ENCODE measurements around the gene CD300E.

The CD300E gene

DNA sequence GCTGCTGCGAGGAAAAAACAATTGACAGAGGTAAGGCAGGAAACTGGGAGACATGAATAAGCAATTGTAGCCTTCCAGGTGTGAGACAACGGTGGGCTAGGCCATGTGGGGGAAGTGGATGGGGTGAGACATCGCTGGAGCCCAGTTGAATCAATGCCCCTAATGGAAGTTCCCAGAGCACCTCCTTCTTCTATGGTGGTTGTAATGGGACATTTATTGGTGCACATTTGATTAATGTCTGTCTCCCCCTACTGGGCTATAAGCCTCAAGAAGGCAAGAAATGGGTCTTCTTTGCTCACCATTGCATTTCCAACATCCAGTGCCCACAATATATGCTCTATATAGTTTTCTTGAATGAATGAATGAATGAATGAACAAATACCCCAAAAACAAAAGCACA is 22.7 kb upstream of the CD300E start:
- Histone ChIP-seq H3K27ac (ENCODE audit: insufficient read depth, low read depth, low read length, poor library complexity, severe bottlenecking) (no peak overlapping the region), H3K36me3 (ENCODE audit: control insufficient read depth, insufficient read depth, low read length) (no peaks in the 10 kb centered on the region), H3K4me3 (ENCODE audit: insufficient read depth, low read depth, low read length) (no peak overlapping the region), H3K27me3 (ENCODE audit: control insufficient read depth, insufficient read depth, low read length, poor library complexity, severe bottlenecking) (peaks cover 14% of the 10 kb centered on the region), H3K4me1 (ENCODE audit: control insufficient read depth, insufficient read depth, low read length) (no peaks in the 10 kb centered on the region), H3K9me3 (ENCODE audit: control insufficient read depth, low read length) (no peaks in the 10 kb centered on the region)
- WGBS, 2 experiments, result 72 to 73% methylated on average over 3 of the region's 3 CpGs

DNA sequence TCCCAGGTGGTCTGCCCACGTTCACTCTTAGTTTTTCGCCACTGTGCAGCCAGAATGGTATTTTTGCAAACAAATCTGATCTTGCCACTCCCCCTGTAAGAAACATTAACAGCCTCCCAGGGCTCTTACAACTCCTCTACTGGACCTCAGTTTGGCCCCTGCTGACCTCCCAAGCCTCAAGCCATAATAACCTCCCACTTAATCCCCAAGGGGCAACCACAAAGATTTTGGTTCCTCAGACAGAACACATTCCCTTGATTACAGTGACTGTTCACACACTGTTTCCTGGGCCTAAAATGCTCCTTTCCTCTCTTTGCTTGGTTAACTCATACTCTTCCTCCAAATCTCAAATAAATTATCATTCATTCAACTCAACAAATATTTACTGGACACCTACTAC is 21.5 kb upstream of the CD300E start:
- Histone ChIP-seq H3K27ac (ENCODE audit: insufficient read depth, low read depth, low read length, poor library complexity, severe bottlenecking) (no peak overlapping the region), H3K27me3 (ENCODE audit: control insufficient read depth, insufficient read depth, low read length, poor library complexity, severe bottlenecking) (peaks cover 8% of the 10 kb centered on the region), H3K4me3 (ENCODE audit: insufficient read depth, low read depth, low read length) (no peak overlapping the region), H3K9me3 (ENCODE audit: control insufficient read depth, low read length) (no peaks in the 10 kb centered on the region), H3K4me1 (ENCODE audit: control insufficient read depth, insufficient read depth, low read length) (no peaks in the 10 kb centered on the region), H3K36me3 (ENCODE audit: control insufficient read depth, insufficient read depth, low read length) (no peaks in the 10 kb centered on the region)
- WGBS, 2 experiments, result 83 to 85% methylated on average over 2 of the region's 2 CpGs

- H3K27ac ChIP-seq (ENCODE audit: insufficient read depth, low read depth, low read length, poor library complexity, severe bottlenecking), result no peak overlapping the region
- H3K9me3 ChIP-seq (ENCODE audit: control insufficient read depth, low read length), result no peaks in the 10 kb centered on the region
- no peaks in the 10 kb centered on the region for H3K4me1 ChIP-seq (ENCODE audit: control insufficient read depth, insufficient read depth, low read length)
- H3K27me3 ChIP-seq (ENCODE audit: control insufficient read depth, insufficient read depth, low read length, poor library complexity, severe bottlenecking), result peaks cover 6% of the 10 kb centered on the region
- no peak overlapping the region for H3K4me3 ChIP-seq (ENCODE audit: insufficient read depth, low read depth, low read length)
- WGBS, 2 experiments, result 85 to 93% methylated on average over 2 of the region's 2 CpGs
- H3K36me3 ChIP-seq (ENCODE audit: control insufficient read depth, insufficient read depth, low read length), result no peaks in the 10 kb centered on the region
Observed at GRCh38 chr17:74644419-74644818, 20.9 kb upstream of the CD300E start.

DNA sequence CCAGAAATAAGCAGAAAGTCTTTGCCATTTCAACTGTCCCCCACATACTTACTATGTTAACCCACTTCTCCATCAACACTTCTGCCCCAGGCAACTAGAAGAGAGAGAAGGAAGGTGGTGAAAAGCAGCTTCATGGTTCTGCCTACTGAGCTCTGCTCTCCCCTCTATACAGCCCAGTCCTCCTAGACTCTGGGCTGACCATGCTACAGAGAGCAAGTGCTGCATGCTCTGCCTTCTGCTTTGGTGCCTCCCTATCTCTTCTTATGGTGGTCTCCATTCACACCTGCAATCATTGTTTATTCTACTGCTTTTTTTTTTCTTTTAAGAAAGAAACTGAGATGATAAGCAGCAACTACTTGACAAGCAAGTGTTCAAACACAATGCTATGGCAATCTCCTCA is 20.3 kb upstream of the CD300E start:
- H3K9me3 ChIP-seq (ENCODE audit: control insufficient read depth, low read length), result no peaks in the 10 kb centered on the region
- H3K36me3 ChIP-seq (ENCODE audit: control insufficient read depth, insufficient read depth, low read length), result no peaks in the 10 kb centered on the region
- no peak overlapping the region for H3K27ac ChIP-seq (ENCODE audit: insufficient read depth, low read depth, low read length, poor library complexity, severe bottlenecking)
- H3K4me3 ChIP-seq (ENCODE audit: insufficient read depth, low read depth, low read length), result no peak overlapping the region
- H3K4me1 ChIP-seq (ENCODE audit: control insufficient read depth, insufficient read depth, low read length), result no peaks in the 10 kb centered on the region
- peaks cover 6% of the 10 kb centered on the region for H3K27me3 ChIP-seq (ENCODE audit: control insufficient read depth, insufficient read depth, low read length, poor library complexity, severe bottlenecking)

- Histone ChIP-seq H3K36me3 (ENCODE audit: control insufficient read depth, insufficient read depth, low read length) (no peaks in the 10 kb centered on the region), H3K27me3 (ENCODE audit: control insufficient read depth, insufficient read depth, low read length, poor library complexity, severe bottlenecking) (peaks cover 3% of the 10 kb centered on the region), H3K27ac (ENCODE audit: insufficient read depth, low read depth, low read length, poor library complexity, severe bottlenecking) (no peak overlapping the region), H3K4me1 (ENCODE audit: control insufficient read depth, insufficient read depth, low read length) (no peaks in the 10 kb centered on the region), H3K9me3 (ENCODE audit: control insufficient read depth, low read length) (no peaks in the 10 kb centered on the region), H3K4me3 (ENCODE audit: insufficient read depth, low read depth, low read length) (no peak overlapping the region)
- 90% methylated on average over 7 of the region's 7 CpGs for whole genome bisulfite sequencing, 2 experiments
Observed at GRCh38 chr17:74642995-74643394, 19.5 kb upstream of the CD300E start.

DNA sequence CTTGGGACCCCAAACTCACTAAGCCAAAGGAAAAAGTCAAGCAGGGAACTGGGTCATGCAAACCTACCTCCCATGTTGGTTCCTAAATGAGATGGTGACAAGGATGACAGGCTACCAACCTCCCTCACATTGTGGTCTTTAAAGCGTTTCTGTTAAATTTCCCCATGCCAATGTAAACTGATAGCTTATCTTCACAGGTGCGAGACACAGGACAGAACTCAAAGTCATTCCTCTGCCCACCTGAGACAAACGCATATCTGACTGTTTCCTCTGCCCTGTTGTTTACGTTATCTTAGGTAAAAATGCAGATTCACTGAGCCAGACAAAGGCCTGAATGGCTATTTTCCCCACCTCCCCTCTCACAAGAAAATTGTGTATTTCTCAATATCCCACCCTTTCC is 19.0 kb upstream of the CD300E start:
- Histone ChIP-seq H3K36me3 (ENCODE audit: control insufficient read depth, insufficient read depth, low read length) (no peaks in the 10 kb centered on the region), H3K9me3 (ENCODE audit: control insufficient read depth, low read length) (no peaks in the 10 kb centered on the region), H3K4me1 (ENCODE audit: control insufficient read depth, insufficient read depth, low read length) (no peaks in the 10 kb centered on the region), H3K4me3 (ENCODE audit: insufficient read depth, low read depth, low read length) (no peak overlapping the region), H3K27ac (ENCODE audit: insufficient read depth, low read depth, low read length, poor library complexity, severe bottlenecking) (no peak overlapping the region), H3K27me3 (ENCODE audit: control insufficient read depth, insufficient read depth, low read length, poor library complexity, severe bottlenecking) (no peaks in the 10 kb centered on the region)
- 83 to 88% methylated on average over 4 of the region's 4 CpGs for WGBS, 2 experiments

GRCh38 chr17:74641958-74642298 is 18.4 kb upstream of the CD300E start:
- Histone ChIP-seq H3K27ac (ENCODE audit: insufficient read depth, low read depth, low read length, poor library complexity, severe bottlenecking) (no peak overlapping the region), H3K4me3 (ENCODE audit: insufficient read depth, low read depth, low read length) (no peak overlapping the region), H3K4me1 (ENCODE audit: control insufficient read depth, insufficient read depth, low read length) (no peaks in the 10 kb centered on the region), H3K36me3 (ENCODE audit: control insufficient read depth, insufficient read depth, low read length) (no peaks in the 10 kb centered on the region), H3K27me3 (ENCODE audit: control insufficient read depth, insufficient read depth, low read length, poor library complexity, severe bottlenecking) (no peaks in the 10 kb centered on the region), H3K9me3 (ENCODE audit: control insufficient read depth, low read length) (no peaks in the 10 kb centered on the region)
- 94 to 95% methylated on average over 2 of the region's 2 CpGs for WGBS, 2 experiments

GRCh38 chr17:74641224-74641957 is 17.9 kb upstream of the CD300E start:
- no peak overlapping the region for H3K27ac ChIP-seq (ENCODE audit: insufficient read depth, low read depth, low read length, poor library complexity, severe bottlenecking)
- H3K9me3 ChIP-seq (ENCODE audit: control insufficient read depth, low read length), result no peaks in the 10 kb centered on the region
- no peaks in the 10 kb centered on the region for H3K36me3 ChIP-seq (ENCODE audit: control insufficient read depth, insufficient read depth, low read length)
- no peak overlapping the region for H3K4me3 ChIP-seq (ENCODE audit: insufficient read depth, low read depth, low read length)
- 80 to 87% methylated on average over 6 of the region's 6 CpGs for WGBS, 2 experiments
- no peaks in the 10 kb centered on the region for H3K27me3 ChIP-seq (ENCODE audit: control insufficient read depth, insufficient read depth, low read length, poor library complexity, severe bottlenecking)
- no peaks in the 10 kb centered on the region for H3K4me1 ChIP-seq (ENCODE audit: control insufficient read depth, insufficient read depth, low read length)

DNA sequence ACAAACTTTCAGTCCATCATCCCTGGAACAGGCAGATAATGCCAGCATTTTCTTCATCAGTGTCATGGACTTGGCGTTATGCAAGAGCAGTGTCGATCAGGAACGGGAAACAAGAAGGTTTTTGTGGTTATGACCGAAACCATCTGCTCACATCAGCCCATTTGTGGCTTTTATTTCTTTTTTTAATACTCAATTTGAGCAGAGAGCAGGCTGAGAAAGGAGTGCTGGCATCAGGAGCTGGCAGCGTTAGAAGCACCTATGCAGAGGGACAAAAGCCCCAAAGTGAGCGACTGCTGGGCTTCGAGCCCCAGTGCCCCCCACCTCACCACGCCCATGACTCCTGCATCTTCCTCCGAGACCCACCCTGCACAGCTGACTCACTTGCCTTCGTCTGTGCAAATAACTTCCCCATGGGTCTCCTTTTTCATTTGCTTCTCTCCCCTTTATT is 16.2 kb upstream of the CD300E start:
- Histone ChIP-seq H3K4me3 (ENCODE audit: insufficient read depth, low read depth, low read length) (no peak overlapping the region), H3K4me1 (ENCODE audit: control insufficient read depth, insufficient read depth, low read length) (peaks cover 11% of the 10 kb centered on the region), H3K27me3 (ENCODE audit: control insufficient read depth, insufficient read depth, low read length, poor library complexity, severe bottlenecking) (no peaks in the 10 kb centered on the region), H3K27ac (ENCODE audit: insufficient read depth, low read depth, low read length, poor library complexity, severe bottlenecking) (no peak overlapping the region), H3K36me3 (ENCODE audit: control insufficient read depth, insufficient read depth, low read length) (no peaks in the 10 kb centered on the region), H3K9me3 (ENCODE audit: control insufficient read depth, low read length) (no peaks in the 10 kb centered on the region)
- WGBS, 2 experiments, result 93% methylated on average over 10 of the region's 10 CpGs

- no peaks in the 10 kb centered on the region for H3K9me3 ChIP-seq (ENCODE audit: control insufficient read depth, low read length)
- H3K4me3 ChIP-seq (ENCODE audit: insufficient read depth, low read depth, low read length), result no peak overlapping the region
- peaks cover 20% of the 10 kb centered on the region for H3K4me1 ChIP-seq (ENCODE audit: control insufficient read depth, insufficient read depth, low read length)
- 80% methylated on average over 2 of the region's 2 CpGs for WGBS, 2 experiments
- no peaks in the 10 kb centered on the region for H3K36me3 ChIP-seq (ENCODE audit: control insufficient read depth, insufficient read depth, low read length)
- H3K27me3 ChIP-seq (ENCODE audit: control insufficient read depth, insufficient read depth, low read length, poor library complexity, severe bottlenecking), result no peaks in the 10 kb centered on the region
- H3K27ac ChIP-seq (ENCODE audit: insufficient read depth, low read depth, low read length, poor library complexity, severe bottlenecking), result no peak overlapping the region
Observed at GRCh38 chr17:74637926-74638325, 14.4 kb upstream of the CD300E start.

GRCh38 chr17:74637265-74637664 is 13.7 kb upstream of the CD300E start:
- WGBS, 2 experiments, result 89% methylated on average over 10 to 11 of the region's 11 CpGs
- Histone ChIP-seq H3K4me1 (ENCODE audit: control insufficient read depth, insufficient read depth, low read length) (peaks cover 20% of the 10 kb centered on the region), H3K9me3 (ENCODE audit: control insufficient read depth, low read length) (no peaks in the 10 kb centered on the region), H3K27me3 (ENCODE audit: control insufficient read depth, insufficient read depth, low read length, poor library complexity, severe bottlenecking) (no peaks in the 10 kb centered on the region), H3K36me3 (ENCODE audit: control insufficient read depth, insufficient read depth, low read length) (no peaks in the 10 kb centered on the region), H3K27ac (ENCODE audit: insufficient read depth, low read depth, low read length, poor library complexity, severe bottlenecking) (no peak overlapping the region), H3K4me3 (ENCODE audit: insufficient read depth, low read depth, low read length) (no peak overlapping the region)

Data from ectodermal cell (in vitro differentiated cells).